ENCODE data around the gene COL21A1.

Gene COL21A1

DNA sequence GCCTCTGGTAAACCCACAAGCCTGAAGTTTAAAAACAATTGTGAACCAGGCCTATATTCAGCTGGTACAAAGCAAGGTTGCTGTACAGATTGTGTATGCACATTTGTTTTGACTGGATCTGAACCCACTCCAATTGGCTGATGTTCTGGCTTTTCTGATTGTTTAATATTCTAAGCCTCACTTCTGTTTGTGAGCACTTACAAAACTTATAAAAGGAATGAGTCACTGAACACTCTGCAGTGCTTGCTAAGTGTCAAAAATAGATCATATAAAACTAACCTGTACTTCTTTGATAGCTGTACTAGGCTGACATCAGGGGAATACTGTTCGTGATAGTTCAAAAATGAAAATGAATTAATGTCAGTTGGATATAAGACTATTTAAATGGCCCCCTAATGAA is 12.1 kb downstream of the COL21A1 start:
- CTCF ChIA-PET: no interaction called here
- POLR2A ChIA-PET: no interaction called here
- TF ChIP-seq L3MBTL2 (conservative IDR thresholded peaks at IDR 0.05) (no peak), FOXA1 (IDR thresholded peaks at IDR 0.05) (no peak), SP1 (IDR thresholded peaks at IDR 0.05) (no peak), FOXM1 (IDR thresholded peaks at IDR 0.05; ENCODE audit: borderline replicate concordance) (no peak), CTBP1 (IDR thresholded peaks at IDR 0.05; ENCODE audit: borderline replicate concordance) (no peak), FOXK2 (IDR thresholded peaks at IDR 0.05) (no peak), ZNF384 (IDR thresholded peaks at IDR 0.05) (no peak), SUZ12 (IDR thresholded peaks at IDR 0.05) (no peak), NFRKB (IDR thresholded peaks at IDR 0.05) (no peak), TARDBP (IDR thresholded peaks at IDR 0.05) (no peak), ARNT (IDR thresholded peaks at IDR 0.05) (no peak), HDGF (IDR thresholded peaks at IDR 0.05; ENCODE audit: borderline replicate concordance) (no peak), LEF1 (IDR thresholded peaks at IDR 0.05; ENCODE audit: borderline replicate concordance) (no peak), BHLHE40 (IDR thresholded peaks at IDR 0.05; ENCODE audit: borderline replicate concordance) (no peak), ELF4 (IDR thresholded peaks at IDR 0.05) (no peak)
- TF ChIP-seq, protein P1, sequence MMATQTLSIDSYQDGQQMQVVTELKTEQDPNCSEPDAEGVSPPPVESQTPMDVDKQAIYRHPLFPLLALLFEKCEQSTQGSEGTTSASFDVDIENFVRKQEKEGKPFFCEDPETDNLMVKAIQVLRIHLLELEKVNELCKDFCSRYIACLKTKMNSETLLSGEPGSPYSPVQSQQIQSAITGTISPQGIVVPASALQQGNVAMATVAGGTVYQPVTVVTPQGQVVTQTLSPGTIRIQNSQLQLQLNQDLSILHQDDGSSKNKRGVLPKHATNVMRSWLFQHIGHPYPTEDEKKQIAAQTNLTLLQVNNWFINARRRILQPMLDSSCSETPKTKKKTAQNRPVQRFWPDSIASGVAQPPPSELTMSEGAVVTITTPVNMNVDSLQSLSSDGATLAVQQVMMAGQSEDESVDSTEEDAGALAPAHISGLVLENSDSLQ (IDR thresholded peaks at IDR 0.05): no peak
- no peak for DNase-seq (ENCODE audit: extremely low spot score)

DNA sequence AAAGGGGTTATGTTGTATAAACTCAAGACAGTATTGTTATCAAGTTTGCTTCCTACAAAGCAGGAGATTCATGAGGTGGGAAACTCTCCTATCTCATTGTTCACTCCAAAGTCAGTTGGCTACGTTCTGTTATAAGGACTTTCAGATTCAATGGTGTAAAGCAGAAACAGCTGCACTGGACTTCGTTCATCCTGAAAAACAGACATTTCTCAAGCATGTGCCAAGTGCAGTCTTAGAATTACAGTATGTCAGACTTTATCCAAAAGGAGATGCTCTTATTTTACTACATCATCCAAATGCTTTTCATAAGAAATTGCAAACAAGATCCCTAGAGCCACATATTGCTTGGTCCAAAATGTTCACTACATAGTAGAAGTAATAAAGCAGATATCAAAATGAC is 14.9 kb downstream of the COL21A1 start:
- TF ChIP-seq LEF1 (IDR thresholded peaks at IDR 0.05; ENCODE audit: borderline replicate concordance) (no peak), L3MBTL2 (conservative IDR thresholded peaks at IDR 0.05) (no peak), SUZ12 (IDR thresholded peaks at IDR 0.05) (no peak), BHLHE40 (IDR thresholded peaks at IDR 0.05; ENCODE audit: borderline replicate concordance) (no peak), ARNT (IDR thresholded peaks at IDR 0.05) (no peak), FOXK2 (IDR thresholded peaks at IDR 0.05) (no peak), HDGF (IDR thresholded peaks at IDR 0.05; ENCODE audit: borderline replicate concordance) (no peak), FOXA1 (IDR thresholded peaks at IDR 0.05) (no peak), NFRKB (IDR thresholded peaks at IDR 0.05) (no peak), ZNF384 (IDR thresholded peaks at IDR 0.05) (no peak), ELF4 (IDR thresholded peaks at IDR 0.05) (no peak), FOXM1 (IDR thresholded peaks at IDR 0.05; ENCODE audit: borderline replicate concordance) (no peak), TARDBP (IDR thresholded peaks at IDR 0.05) (no peak)
- TF ChIP-seq, protein P1 (IDR thresholded peaks at IDR 0.05): no peak
- no peak for DNase-seq (ENCODE audit: extremely low spot score)
- ChIA-PET POLR2A (no interaction called here), CTCF (no interaction called here)

DNA sequence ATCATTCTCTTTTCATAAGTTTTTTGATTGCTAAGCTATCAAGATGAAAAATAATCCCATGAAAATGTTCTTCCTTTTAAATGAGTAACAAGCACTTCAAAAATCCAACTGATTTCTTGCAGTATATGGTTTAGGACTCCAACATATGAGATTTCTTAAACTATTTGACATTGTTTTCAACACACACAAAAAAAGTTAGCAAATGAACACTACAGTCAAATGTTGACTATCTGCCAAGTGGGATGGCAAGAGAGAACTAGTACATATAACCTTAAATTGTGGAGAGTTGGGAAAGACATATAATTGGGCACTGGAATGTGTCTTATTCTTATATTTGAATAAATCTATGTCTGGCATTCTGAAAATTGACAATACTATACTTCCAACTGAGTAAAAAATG is 15.6 kb downstream of the COL21A1 start:
- CTCF ChIA-PET: no interaction called here
- DNase-seq (ENCODE audit: extremely low spot score): no peak

DNA sequence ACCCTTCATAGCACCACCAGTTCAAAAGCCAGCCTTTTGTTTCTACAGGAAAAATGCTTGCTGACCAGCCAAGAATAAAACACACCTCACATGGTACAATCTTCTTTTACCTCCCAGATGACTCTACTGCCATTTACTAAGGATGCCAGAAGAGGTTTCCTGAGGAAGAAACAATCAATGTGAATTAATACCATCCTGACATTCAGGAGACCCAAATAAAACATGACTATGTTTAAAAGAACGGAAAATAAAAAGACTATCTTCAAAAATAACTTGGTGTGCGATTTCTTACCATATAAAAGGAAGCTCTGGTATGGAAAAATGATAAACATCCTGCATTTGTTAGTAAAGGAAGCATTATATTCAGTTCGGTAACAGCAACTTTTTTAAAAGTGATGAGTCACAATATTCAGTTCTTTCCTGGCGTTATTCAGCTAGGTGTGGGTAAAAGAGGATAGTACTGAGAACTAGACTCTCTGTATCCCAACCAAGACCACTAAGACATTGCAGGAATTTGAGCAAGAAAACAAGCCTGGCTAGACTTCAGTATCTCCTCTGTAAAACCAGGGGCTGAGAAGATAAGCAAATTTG is 16.3 kb downstream of the COL21A1 start:
- TF ChIP-seq L3MBTL2 (conservative IDR thresholded peaks at IDR 0.05) (no peak), HDGF (IDR thresholded peaks at IDR 0.05; ENCODE audit: borderline replicate concordance) (no peak), FOXK2 (IDR thresholded peaks at IDR 0.05) (no peak), LEF1 (IDR thresholded peaks at IDR 0.05; ENCODE audit: borderline replicate concordance) (no peak)
- CTCF ChIA-PET: no interaction called here

More for the DNA sequence above, 15.6 kb downstream of the COL21A1 start:
- POLR2A ChIA-PET: no interaction called here
- TF ChIP-seq BHLHE40 (IDR thresholded peaks at IDR 0.05; ENCODE audit: borderline replicate concordance): no peak
- TF ChIP-seq SP1 (IDR thresholded peaks at IDR 0.05): no peak
- TF ChIP-seq NFRKB (IDR thresholded peaks at IDR 0.05): no peak
- no peak for TF ChIP-seq FOXK2 (IDR thresholded peaks at IDR 0.05)
- TF ChIP-seq TARDBP (IDR thresholded peaks at IDR 0.05): no peak
- TF ChIP-seq CTBP1 (IDR thresholded peaks at IDR 0.05; ENCODE audit: borderline replicate concordance): no peak
- TF ChIP-seq, protein P1 (IDR thresholded peaks at IDR 0.05): no peak
- no peak for TF ChIP-seq ARNT (IDR thresholded peaks at IDR 0.05)
- no peak for TF ChIP-seq ELF4 (IDR thresholded peaks at IDR 0.05)
- no peak for TF ChIP-seq ZNF384 (IDR thresholded peaks at IDR 0.05)
- TF ChIP-seq LEF1 (IDR thresholded peaks at IDR 0.05; ENCODE audit: borderline replicate concordance): no peak
- no peak for TF ChIP-seq HDGF (IDR thresholded peaks at IDR 0.05; ENCODE audit: borderline replicate concordance)
- TF ChIP-seq FOXM1 (IDR thresholded peaks at IDR 0.05; ENCODE audit: borderline replicate concordance): no peak
- TF ChIP-seq SUZ12 (IDR thresholded peaks at IDR 0.05): no peak
- TF ChIP-seq FOXA1 (IDR thresholded peaks at IDR 0.05): no peak
- no peak for TF ChIP-seq L3MBTL2 (conservative IDR thresholded peaks at IDR 0.05)

DNA sequence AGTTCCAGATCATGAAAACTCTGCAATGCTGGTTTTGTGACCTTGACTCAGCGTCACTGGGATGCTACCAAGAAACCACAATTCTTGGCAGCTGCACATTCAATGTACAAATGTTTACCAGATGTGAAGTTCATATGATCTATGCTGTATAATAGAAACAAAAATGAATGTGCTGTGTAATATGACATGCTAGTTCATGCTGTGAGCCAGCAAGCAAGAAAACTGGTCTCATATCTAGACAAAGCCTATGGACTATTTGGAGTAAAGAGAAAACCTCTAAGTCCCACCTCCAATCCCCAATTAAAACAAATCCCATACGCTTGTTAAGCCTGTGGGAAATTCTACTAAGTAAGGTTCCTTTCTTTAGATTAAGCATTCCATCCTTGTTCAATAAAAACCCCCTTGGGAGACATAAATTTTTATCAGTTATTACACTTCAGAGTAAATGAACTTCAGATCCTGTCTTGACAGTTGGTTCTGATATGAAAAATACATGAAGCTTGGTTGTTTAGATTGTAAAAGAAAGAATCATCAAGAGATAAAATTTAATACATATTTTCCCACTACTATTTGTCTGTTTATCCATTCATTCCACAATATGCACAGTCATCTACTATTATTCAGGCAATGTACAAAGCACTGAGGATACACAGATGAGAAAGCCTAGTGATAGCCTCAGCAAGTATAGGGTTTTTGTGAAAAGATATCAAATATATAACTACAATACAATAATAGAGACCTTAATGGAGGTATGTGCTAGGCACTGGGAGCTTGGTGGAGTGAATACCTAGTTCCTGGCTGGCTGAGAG is 20.1 kb downstream of the COL21A1 start:
- ChIA-PET POLR2A (no interaction called here), CTCF (no interaction called here)
- no peak for TF ChIP-seq ARNT (IDR thresholded peaks at IDR 0.05)
- TF ChIP-seq ELF4 (IDR thresholded peaks at IDR 0.05): no peak
- TF ChIP-seq FOXK2 (IDR thresholded peaks at IDR 0.05): no peak
- TF ChIP-seq FOXA1 (IDR thresholded peaks at IDR 0.05): no peak
- TF ChIP-seq L3MBTL2 (conservative IDR thresholded peaks at IDR 0.05): no peak
- no peak for TF ChIP-seq BHLHE40 (IDR thresholded peaks at IDR 0.05; ENCODE audit: borderline replicate concordance)
- no peak for TF ChIP-seq NFRKB (IDR thresholded peaks at IDR 0.05)
- no peak for TF ChIP-seq CTBP1 (IDR thresholded peaks at IDR 0.05; ENCODE audit: borderline replicate concordance)
- no peak for TF ChIP-seq SUZ12 (IDR thresholded peaks at IDR 0.05)
- no peak for TF ChIP-seq HDGF (IDR thresholded peaks at IDR 0.05; ENCODE audit: borderline replicate concordance)
- TF ChIP-seq ZNF384 (IDR thresholded peaks at IDR 0.05): no peak
- no peak for TF ChIP-seq FOXM1 (IDR thresholded peaks at IDR 0.05; ENCODE audit: borderline replicate concordance)
- TF ChIP-seq TARDBP (IDR thresholded peaks at IDR 0.05): no peak
- no peak for TF ChIP-seq LEF1 (IDR thresholded peaks at IDR 0.05; ENCODE audit: borderline replicate concordance)
- TF ChIP-seq, protein P1 (IDR thresholded peaks at IDR 0.05): no peak
- no peak for TF ChIP-seq SP1 (IDR thresholded peaks at IDR 0.05)
- DNase-seq (ENCODE audit: extremely low spot score): no peak

More for the DNA sequence above, 16.3 kb downstream of the COL21A1 start:
- no peak for DNase-seq (ENCODE audit: extremely low spot score)
- POLR2A ChIA-PET: no interaction called here
